NOMO-1 treated with dmso at 0.1 percent for 144 hours (cell line): ENCODE results near the gene C14orf180.
"Not testable (repeated sequence)": the region's sequence is repeated elsewhere in the genome, so short reads cannot be mapped to it uniquely, and the experiment has no call there.

ENCODE experiments used
- DNase-seq: peaks from one replicate; lab custom pipeline; 2025; ENCODE audit not compliant: unreplicated experiment; lab: John Stamatoyannopoulos, UW

C14orf180 gene

GRCh38 chr14:104604458-104605449, 25.2 kb downstream of the C14orf180 start, which contains the start of gene TMEM179:
TSS of gene TMEM179 (minus strand) at chr14:104604772. CDS start at chr14:104604741, 31 bp downstream.
- no peak for DNase-seq

- no peak for DNase-seq
Measured at GRCh38 chr14:104609666-104610065, 30.1 kb downstream of the C14orf180 start.

GRCh38 chr14:104610749-104611310, 31.3 kb downstream of the C14orf180 start:
- DNase-seq: no peak

- DNase-seq: no peak
Measured at GRCh38 chr14:104611881-104612280, 32.3 kb downstream of the C14orf180 start.

- DNase-seq: no peak
Measured at GRCh38 chr14:104614126-104614812, 34.7 kb downstream of the C14orf180 start.

GRCh38 chr14:104624939-104625338, 45.4 kb downstream of the C14orf180 start:
- no peak for DNase-seq

- DNase-seq: no peak
Measured at GRCh38 chr14:104632781-104633180, 53.2 kb downstream of the C14orf180 start.

GRCh38 chr14:104633276-104634137, 53.9 kb downstream of the C14orf180 start:
- DNase-seq: no peak

- no peak for DNase-seq
Measured at GRCh38 chr14:104634138-104634760, 54.7 kb downstream of the C14orf180 start.

- no peak for DNase-seq
Measured at GRCh38 chr14:104634886-104635570, 55.5 kb downstream of the C14orf180 start.

GRCh38 chr14:104635717-104636116, 56.2 kb downstream of the C14orf180 start:
- DNase-seq: no peak

GRCh38 chr14:104636131-104636530, 56.6 kb downstream of the C14orf180 start:
- DNase-seq: no peak

- DNase-seq: not testable (repeated sequence)
Measured at GRCh38 chr14:104636846-104637545, 57.4 kb downstream of the C14orf180 start.

GRCh38 chr14:104637546-104638003, 58.0 kb downstream of the C14orf180 start:
- no peak for DNase-seq

GRCh38 chr14:104638190-104638589, 58.6 kb downstream of the C14orf180 start:
- DNase-seq: no peak

- DNase-seq: no peak
Measured at GRCh38 chr14:104638927-104639450, 59.4 kb downstream of the C14orf180 start.

- no peak for DNase-seq
Measured at GRCh38 chr14:104639471-104639870, 59.9 kb downstream of the C14orf180 start.
